Activated naive CD8-positive, alpha-beta T cell (primary cell): Measurements from ENCODE around the gene MACROH2A1.

Source experiments
- H3K27ac Mint-ChIP-seq: one replicate; pipeline ENCODE4 v1.8.0; 2021; ENCODE audit warnings: mixed read lengths
- H3K27me3 Mint-ChIP-seq: one replicate; pipeline ENCODE4 v1.8.0; 2021; ENCODE audit warnings: mixed read lengths
- H3K36me3 Mint-ChIP-seq: one replicate; pipeline ENCODE4 v1.8.0; 2021; ENCODE audit warnings: mixed read lengths
- H3K4me1 Mint-ChIP-seq: one replicate; pipeline ENCODE4 v1.8.0; 2021; ENCODE audit warnings: low read depth, mixed read lengths
- H3K4me3 Mint-ChIP-seq: one replicate; pipeline ENCODE4 v1.8.0; 2021; ENCODE audit warnings: mild to moderate bottlenecking, mixed read lengths
- H3K9me3 Mint-ChIP-seq: one replicate; pipeline ENCODE4 v1.8.0; 2021; ENCODE audit warnings: low read depth, mixed read lengths

Gene MACROH2A1

DNA sequence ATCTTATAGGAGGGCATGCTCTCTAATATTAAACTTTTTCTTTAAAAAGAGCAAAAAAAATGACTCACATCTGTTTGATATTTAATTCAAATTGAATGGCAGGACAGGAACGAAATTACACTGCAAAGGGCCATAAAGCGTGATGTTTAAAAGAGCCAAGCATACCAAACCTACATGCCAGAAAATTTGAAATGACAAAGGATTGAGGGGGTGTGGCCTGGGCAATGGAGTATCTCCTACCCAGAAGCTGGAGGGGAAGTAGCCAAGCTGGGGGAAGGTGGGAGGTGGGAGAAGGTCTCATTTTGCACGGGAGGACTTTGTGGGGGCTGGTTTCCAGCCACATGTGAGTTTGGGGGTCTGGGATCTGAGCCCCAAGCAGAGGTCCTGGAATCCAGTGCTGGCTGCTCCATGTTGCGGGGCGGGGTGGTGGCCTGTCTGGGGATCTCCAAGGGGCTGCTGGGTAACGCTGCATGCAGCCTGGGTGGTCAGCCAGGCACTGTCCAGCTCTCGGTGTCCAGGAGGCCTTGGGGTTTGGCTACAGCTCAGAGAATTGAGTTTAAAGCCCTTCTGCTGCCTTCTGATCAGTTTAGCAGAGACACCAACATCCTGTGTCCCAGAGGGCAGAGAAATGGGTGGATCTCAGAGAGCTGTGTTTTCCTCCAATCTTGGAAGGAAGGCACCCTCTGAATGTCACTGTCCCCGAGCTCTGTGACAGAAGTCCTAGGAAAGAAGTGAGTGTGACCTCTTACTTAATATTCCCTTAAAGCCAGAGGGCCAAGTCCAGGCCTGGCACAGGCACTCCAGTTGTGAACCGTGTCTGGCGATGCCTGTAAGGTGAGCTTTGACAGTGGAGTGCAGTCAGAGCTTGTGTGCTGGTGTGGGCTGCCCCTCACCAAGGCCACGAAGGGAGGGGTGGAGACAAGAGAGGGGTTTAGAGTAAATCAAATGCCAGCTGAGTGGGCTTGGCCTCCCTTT, 40.5 kb upstream of the MACROH2A1 start:
- Mint-ChIP-seq H3K27ac (no peak overlapping the region), H3K36me3 (no peaks in the 10 kb centered on the region), H3K9me3 (no peaks in the 10 kb centered on the region), H3K27me3 (peaks cover 4% of the 10 kb centered on the region), H3K4me3 (no peak overlapping the region), H3K4me1 (no peaks in the 10 kb centered on the region)

DNA sequence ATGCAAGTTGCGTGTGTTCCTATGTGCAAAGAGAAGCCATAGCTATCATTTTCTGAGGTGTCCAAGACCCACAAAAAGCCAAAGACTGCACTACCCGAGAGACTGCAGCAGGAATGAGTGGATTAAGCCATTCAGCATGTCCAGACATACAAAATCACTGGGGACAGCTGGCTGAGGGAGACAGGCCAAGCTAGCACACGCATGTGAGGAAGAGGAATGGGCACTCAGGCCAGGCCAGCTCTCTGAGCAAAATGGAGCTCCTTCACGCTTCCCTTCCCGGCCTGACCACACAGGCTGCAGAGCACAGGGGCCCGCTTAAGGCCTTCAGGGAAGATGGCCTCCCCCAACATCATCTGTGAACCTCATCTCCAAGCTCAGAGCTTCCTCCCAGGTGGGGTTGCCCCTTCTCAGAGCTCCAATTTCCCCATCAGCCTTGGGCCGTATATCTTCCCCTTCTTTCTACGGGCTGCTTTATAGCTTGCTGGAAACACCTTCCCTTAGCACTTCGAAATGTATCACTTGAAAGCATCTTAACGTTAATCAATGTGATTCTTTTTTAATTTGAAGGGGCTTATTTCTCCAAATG, 39.7 kb upstream of the MACROH2A1 start:
- Mint-ChIP-seq H3K9me3 (no peaks in the 10 kb centered on the region), H3K27me3 (peaks cover 4% of the 10 kb centered on the region), H3K4me1 (no peaks in the 10 kb centered on the region), H3K36me3 (no peaks in the 10 kb centered on the region), H3K27ac (no peak overlapping the region), H3K4me3 (no peak overlapping the region)

DNA sequence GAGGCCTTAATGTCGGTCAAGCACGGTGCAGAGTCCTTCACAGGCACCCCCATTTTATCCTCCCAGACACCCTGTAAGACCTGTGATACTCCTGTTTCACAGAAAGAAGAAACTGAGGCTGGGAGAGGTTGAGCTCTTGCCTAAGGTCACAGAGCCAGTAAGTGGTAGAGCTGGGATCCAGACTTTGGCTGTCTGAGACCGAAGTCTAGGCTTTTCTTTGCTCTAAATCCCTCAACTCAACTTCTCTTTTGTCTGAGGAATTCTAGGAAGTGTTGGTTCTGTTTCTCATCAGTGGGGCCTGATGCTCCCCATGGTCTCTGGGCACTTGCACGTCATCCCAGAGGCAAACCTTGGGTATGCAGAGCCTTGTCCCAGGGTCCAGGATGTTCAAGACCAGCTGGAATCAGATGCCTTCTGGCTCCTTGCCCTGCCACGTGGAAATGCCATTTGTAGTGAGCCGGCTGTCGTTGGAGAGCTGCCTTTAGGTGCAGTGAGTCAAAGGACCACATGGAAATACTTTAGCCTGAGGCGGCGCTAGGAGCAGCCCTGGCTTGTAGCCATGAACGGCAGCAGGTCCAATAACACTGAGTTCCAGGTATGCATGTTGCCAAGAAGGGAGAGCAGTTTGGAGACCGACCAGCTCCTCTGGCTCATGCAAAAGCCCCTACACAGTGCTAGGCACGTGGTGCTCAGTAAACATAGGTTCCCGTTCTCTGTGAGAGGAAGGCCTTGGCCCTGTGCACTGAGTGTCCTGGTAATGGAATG, 38.9 kb upstream of the MACROH2A1 start:
- no peak overlapping the region for H3K27ac Mint-ChIP-seq
- no peaks in the 10 kb centered on the region for H3K9me3 Mint-ChIP-seq
- H3K36me3 Mint-ChIP-seq = no peaks in the 10 kb centered on the region
- H3K4me3 Mint-ChIP-seq = no peak overlapping the region
- H3K4me1 Mint-ChIP-seq = no peaks in the 10 kb centered on the region
- peaks cover 4% of the 10 kb centered on the region for H3K27me3 Mint-ChIP-seq

DNA sequence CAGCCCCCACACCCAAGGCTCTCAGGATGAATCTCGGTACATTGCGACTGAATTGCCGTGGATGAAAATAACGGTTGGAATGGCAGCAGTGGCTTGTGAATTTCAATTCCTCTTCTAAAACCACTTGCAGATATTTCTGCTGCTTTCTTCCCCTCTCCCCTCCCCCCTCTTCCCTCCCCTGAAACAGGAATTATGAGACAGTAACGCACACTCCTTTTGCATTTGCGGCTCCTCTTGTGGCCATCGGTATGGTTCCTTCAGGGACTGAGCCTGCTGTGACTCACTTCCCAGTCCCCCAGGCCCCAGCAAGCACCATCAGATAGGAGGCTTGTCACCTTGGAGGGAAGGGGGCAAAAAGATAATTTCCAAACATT, 38.4 kb upstream of the MACROH2A1 start:
- Mint-ChIP-seq H3K36me3 (no peaks in the 10 kb centered on the region), H3K4me1 (no peaks in the 10 kb centered on the region), H3K27me3 (peaks cover 4% of the 10 kb centered on the region), H3K27ac (no peak overlapping the region), H3K4me3 (no peak overlapping the region), H3K9me3 (no peaks in the 10 kb centered on the region)

DNA sequence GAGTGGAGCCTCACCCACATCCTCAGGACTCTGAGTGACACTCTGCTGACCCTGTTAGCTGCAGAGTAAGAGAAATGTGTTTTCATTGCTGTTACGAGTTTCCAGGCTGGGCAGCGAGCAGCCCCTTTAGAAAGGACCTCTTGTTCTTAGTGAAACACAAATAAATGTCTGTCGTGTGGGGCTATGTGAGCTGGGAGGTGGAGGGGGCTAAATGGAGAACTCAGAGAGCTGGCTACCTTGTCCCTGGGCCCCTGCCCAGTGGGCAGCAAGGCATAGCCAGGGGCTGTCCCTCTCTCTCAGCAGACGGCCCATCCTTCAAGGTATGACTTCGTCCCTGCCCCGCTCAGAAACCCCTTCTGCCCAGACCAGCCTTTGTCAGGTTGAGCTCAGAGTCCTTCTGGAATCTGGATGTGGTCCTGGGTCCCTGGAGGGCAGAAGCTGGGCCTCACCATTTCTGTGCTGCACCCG, 38.0 kb upstream of the MACROH2A1 start:
- Mint-ChIP-seq H3K36me3 (no peaks in the 10 kb centered on the region), H3K27me3 (peaks cover 4% of the 10 kb centered on the region), H3K4me3 (no peak overlapping the region), H3K9me3 (no peaks in the 10 kb centered on the region), H3K27ac (no peak overlapping the region), H3K4me1 (no peaks in the 10 kb centered on the region)

DNA sequence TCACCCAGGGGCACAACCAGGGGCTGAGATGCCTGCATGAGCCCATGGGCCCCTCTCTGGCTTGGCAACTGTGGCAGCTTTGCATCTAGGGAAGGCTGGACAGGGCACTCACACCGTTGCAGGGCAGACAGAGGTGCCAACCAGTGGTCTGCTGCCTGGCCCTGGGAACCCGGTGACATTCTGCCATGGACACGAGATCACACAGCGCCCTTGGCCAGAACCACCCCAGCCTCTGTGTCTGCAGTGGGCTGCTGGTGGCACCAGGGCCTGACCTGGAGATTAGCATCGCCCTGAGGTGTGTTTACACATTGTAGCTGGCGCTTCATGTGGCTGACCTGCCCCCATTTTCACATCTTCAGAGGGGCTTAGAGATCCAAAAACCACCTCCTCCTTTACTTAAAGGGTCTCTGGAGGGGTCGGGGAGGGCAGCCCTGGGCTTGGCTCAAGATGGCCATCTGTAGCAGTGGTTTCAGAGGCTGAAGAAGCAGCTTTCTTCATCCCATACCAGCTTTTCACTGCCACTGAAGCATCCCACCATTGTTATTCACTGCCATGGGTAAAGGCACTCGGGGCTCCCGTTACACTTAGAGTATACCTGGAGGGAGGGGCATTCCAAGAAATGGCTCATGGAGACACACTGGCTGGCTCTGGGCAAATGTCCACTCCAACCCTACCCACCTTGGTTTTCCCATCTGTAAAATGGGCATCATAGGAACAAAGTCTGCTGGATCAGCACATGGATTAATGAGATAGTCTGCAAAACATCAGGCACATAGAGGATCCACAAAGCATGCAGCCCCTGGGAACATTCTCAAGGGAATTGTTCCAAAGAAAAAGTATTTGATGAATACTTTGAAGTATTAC, 36.7 kb upstream of the MACROH2A1 start:
- Mint-ChIP-seq H3K36me3 (no peaks in the 10 kb centered on the region), H3K4me1 (no peaks in the 10 kb centered on the region), H3K27me3 (peaks cover 4% of the 10 kb centered on the region), H3K4me3 (no peak overlapping the region), H3K9me3 (no peaks in the 10 kb centered on the region), H3K27ac (no peak overlapping the region)

DNA sequence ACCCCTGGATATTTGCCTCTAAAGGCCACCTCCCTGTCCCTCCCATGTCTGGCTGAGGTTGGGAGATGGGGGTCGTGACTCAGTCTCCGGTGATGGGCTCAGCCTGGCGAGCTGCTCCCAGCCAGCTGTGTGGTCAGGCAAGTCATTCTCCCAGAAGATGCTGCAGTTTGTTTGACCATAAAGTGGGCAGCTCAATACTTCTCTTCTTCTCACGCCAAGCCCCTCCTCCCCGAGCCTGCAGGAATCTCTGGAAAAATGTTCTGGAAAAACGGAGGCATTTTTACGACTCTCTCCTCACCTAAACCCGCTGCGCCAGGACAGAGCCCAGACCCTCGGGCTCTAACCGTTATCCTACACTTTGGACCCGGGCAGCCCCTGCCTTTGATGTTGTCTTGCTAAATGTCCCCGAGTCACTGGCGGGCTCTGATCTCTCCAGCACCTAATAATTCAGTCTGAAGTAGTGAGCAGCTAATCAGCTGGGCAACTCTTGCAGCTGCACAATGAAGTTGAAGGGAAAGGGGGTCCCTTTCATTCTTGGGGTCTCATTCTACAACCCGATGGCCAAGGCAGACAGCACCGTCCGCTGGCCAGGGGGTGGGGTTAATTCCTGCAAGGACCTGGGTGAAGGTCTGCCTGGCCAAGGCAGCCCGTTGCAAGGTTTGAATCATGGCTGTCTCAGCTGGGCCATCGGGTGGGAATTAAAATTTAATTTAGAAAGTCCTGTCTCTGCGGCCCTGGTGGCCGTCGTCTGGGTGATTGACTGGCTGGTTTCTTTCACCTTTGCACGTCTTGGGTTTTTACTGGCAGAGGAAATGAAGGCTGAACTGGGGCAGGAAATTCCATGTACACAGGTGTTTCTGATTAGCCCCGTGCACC, 35.8 kb upstream of the MACROH2A1 start:
- H3K27ac Mint-ChIP-seq = no peak overlapping the region
- no peaks in the 10 kb centered on the region for H3K9me3 Mint-ChIP-seq
- peaks cover 4% of the 10 kb centered on the region for H3K27me3 Mint-ChIP-seq
- H3K36me3 Mint-ChIP-seq = no peaks in the 10 kb centered on the region
- no peak overlapping the region for H3K4me3 Mint-ChIP-seq
- no peaks in the 10 kb centered on the region for H3K4me1 Mint-ChIP-seq

DNA sequence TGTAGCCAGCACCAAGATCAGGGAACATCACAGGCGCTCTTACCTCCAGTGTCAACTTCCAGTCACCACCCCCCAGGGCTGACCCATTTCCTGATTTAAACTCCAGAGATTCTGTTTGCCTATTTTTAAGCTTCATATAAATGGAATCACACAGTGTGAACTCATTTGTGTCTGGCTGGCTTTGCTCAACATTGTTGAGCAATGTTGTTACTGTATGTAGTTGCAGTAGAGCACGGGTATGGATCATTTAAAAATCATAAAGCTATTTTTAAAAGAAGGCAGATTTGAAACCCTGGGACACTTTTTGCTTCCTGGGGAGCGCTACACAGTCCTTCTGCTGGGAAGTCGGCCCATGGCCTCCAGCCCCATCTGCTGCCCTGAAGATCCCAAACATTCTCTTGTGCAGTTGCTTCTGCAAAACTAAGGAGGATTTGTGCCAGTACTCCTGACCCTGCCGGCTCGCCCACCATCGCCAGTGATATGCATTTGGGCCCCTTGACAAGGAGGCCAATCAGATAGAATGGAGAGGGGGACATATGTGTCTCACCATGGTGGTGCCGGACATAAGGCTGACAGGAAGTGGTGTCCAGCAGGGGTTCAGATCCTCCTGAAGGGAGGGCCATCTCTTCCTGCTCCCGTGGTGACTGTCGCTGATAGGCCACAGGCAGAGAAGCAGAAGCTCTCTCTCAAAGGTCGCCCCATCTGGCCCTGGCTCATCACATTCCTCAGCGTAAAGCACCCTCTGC, 34.8 kb upstream of the MACROH2A1 start:
- Mint-ChIP-seq H3K4me3 (no peak overlapping the region), H3K27me3 (peaks cover 4% of the 10 kb centered on the region), H3K9me3 (no peaks in the 10 kb centered on the region), H3K4me1 (no peaks in the 10 kb centered on the region), H3K27ac (no peak overlapping the region), H3K36me3 (no peaks in the 10 kb centered on the region)

DNA sequence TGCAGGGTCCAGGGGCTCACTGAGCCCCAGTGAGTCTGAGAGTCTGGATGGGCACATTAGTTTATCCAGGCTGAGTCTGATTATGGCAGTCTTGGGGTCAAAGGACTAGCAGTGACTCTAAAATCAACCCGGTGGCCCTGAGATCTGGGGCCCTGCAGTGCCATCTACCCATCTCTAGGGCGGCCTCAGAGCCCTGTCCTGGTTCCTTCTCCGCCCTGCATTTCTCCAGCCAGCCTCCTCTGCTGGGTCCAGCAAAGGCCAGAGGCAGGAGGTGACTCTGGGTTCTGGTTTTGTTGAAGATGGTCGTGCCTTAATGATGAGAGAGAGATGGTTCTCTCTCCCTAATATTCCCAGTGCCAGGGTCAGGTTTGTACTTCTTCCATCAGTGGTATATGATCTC, 33.1 kb upstream of the MACROH2A1 start:
- no peaks in the 10 kb centered on the region for H3K4me1 Mint-ChIP-seq
- H3K4me3 Mint-ChIP-seq = no peak overlapping the region
- H3K27ac Mint-ChIP-seq = no peak overlapping the region
- H3K36me3 Mint-ChIP-seq = no peaks in the 10 kb centered on the region
- H3K27me3 Mint-ChIP-seq = peaks cover 4% of the 10 kb centered on the region
- H3K9me3 Mint-ChIP-seq = no peaks in the 10 kb centered on the region

DNA sequence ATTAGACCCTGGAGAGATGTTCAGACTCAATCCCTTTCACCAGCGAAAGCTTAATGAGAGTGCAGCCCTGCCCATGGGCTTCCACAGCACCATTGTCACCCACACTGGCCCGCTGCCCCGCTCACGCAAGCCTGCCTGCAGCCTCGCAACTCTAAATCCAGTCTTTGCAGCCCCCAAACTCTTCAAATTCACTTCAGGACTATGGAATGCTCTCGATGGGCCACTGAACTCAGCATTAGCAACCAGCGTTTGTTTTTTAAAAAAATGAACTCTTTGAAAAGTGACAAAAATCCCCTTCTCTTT, 31.1 kb upstream of the MACROH2A1 start:
- Mint-ChIP-seq H3K36me3 (no peaks in the 10 kb centered on the region), H3K9me3 (no peaks in the 10 kb centered on the region), H3K27me3 (no peaks in the 10 kb centered on the region), H3K27ac (no peak overlapping the region), H3K4me1 (peaks cover 3% of the 10 kb centered on the region), H3K4me3 (no peak overlapping the region)

DNA sequence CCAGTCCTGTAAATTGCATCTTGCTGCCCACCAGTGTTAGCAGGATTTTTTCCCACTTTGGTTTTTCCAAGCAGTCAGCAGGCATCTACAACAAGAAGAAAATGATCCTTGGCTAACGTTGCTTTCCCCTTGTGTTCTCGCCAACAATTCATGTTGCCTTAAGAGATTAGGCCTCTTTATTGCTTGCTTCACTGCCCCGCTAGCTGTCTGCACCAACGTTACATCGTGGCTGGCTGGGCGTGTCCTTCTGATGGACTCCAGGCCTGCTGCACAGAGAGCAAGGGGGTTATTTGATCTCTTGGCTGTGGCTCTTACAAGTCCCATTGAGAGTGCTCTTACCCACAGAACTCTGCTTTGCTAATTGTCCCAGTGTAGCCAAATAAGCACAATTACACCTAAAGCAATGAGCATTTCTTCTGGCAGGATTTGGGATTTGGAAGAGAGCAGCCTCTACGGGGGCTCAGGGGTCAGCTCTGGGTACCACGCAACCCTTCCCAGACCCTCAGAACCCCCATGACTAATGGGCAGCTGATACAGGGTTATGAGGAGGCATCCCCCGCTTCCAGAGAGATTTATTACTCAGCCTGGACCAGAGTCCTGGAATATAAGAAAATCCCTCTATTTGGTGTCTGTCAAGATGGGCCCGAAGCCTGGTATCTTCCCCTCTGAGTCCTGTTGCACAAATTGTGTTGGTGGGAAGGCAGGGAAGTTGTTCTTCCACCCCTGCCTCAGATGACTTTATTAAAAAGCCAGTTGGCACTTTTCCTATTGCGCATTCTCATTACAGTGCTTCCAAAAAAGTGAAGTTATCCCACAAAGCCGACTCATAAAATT, 30.5 kb upstream of the MACROH2A1 start:
- Mint-ChIP-seq H3K4me1 (peaks cover 3% of the 10 kb centered on the region), H3K27ac (no peak overlapping the region), H3K4me3 (no peak overlapping the region), H3K9me3 (no peaks in the 10 kb centered on the region), H3K36me3 (no peaks in the 10 kb centered on the region), H3K27me3 (no peaks in the 10 kb centered on the region)

DNA sequence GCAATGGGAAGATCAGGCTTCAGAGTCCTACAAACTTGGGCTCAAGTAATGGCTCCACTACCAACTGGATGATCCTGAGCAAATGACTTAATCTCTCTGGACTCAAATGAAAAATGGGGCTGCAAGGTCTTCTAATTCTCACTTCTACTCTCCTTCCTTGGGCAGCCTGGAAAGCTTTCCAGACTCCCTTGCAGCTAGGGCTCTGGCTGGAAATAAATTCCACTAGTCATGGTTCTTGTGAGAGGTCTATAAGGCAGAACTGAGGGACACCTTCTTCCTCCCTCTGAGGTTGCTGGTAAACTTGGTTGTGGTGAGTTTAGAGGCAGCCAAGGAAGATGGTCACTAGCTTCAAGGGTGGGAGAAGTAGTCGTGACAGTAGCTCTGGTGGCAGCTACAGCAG, 29.6 kb upstream of the MACROH2A1 start:
- Mint-ChIP-seq H3K9me3 (no peaks in the 10 kb centered on the region), H3K27me3 (peaks cover 3% of the 10 kb centered on the region), H3K36me3 (no peaks in the 10 kb centered on the region), H3K4me1 (peaks cover 3% of the 10 kb centered on the region), H3K4me3 (no peak overlapping the region), H3K27ac (no peak overlapping the region)
